ENCODE results near the gene MAGOHB. TPM values are rescaled to one million over a fixed set of nuclear protein-coding genes. Genes with fewer than 3 reads are reported as not detected.
"Not testable (repeated sequence)": the region's sequence is repeated elsewhere in the genome, so short reads cannot be mapped to it uniquely, and the experiment has no call there.

The MAGOHB gene
- polyA plus RNA-seq, 1 of the 3 experiments (the other 2 are of a cell fraction), result 15.7 TPM

DNA sequence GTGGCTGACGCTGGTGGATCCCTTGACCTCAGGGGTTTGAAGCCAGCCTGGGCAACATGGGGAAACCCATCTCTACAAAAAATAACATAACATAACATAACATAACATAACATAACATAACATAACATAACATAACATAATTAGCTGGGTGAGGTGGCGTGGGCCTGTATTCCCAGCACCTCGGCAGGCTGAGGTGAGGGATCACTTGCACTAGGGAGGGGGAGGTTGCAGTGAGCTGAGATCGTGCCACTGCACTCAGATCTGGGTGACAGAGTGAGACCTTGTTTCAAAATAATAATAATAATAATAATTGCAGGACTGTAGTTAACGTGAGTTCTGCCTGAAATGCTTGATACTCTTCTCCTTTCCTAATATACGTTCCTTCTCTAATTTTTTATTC is 1.3 kb downstream of the MAGOHB start:
- 87% methylated on average over 6 of the region's 6 CpGs for WGBS (ENCODE audit: low lambda C conversion rate)
- no peaks in the 10 kb centered on the region for H3K9me2 ChIP-seq
- peaks cover 27% of the 10 kb centered on the region for H3K79me2 ChIP-seq (ENCODE audit: insufficient read depth)
- TF ChIP-seq ELF1 (IDR thresholded peaks at IDR 0.05), result no peak
- TF ChIP-seq, protein P1, sequence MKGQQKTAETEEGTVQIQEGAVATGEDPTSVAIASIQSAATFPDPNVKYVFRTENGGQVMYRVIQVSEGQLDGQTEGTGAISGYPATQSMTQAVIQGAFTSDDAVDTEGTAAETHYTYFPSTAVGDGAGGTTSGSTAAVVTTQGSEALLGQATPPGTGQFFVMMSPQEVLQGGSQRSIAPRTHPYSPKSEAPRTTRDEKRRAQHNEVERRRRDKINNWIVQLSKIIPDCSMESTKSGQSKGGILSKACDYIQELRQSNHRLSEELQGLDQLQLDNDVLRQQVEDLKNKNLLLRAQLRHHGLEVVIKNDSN (IDR thresholded peaks at IDR 0.05; ENCODE audit: borderline replicate concordance, low read depth), result no peak
- no peak for TF ChIP-seq RFX5 (IDR thresholded peaks at IDR 0.05; ENCODE audit: low read length)
- TF ChIP-seq, protein P2, sequence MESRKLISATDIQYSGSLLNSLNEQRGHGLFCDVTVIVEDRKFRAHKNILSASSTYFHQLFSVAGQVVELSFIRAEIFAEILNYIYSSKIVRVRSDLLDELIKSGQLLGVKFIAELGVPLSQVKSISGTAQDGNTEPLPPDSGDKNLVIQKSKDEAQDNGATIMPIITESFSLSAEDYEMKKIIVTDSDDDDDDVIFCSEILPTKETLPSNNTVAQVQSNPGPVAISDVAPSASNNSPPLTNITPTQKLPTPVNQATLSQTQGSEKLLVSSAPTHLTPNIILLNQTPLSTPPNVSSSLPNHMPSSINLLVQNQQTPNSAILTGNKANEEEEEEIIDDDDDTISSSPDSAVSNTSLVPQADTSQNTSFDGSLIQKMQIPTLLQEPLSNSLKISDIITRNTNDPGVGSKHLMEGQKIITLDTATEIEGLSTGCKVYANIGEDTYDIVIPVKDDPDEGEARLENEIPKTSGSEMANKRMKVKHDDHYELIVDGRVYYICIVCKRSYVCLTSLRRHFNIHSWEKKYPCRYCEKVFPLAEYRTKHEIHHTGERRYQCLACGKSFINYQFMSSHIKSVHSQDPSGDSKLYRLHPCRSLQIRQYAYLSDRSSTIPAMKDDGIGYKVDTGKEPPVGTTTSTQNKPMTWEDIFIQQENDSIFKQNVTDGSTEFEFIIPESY (IDR thresholded peaks at IDR 0.05; ENCODE audit: borderline replicate concordance, low read depth), result no peak
- no peak for TF ChIP-seq SMC3 (IDR thresholded peaks at IDR 0.05; ENCODE audit: low read depth, low read length)
- TF ChIP-seq, protein P3, sequence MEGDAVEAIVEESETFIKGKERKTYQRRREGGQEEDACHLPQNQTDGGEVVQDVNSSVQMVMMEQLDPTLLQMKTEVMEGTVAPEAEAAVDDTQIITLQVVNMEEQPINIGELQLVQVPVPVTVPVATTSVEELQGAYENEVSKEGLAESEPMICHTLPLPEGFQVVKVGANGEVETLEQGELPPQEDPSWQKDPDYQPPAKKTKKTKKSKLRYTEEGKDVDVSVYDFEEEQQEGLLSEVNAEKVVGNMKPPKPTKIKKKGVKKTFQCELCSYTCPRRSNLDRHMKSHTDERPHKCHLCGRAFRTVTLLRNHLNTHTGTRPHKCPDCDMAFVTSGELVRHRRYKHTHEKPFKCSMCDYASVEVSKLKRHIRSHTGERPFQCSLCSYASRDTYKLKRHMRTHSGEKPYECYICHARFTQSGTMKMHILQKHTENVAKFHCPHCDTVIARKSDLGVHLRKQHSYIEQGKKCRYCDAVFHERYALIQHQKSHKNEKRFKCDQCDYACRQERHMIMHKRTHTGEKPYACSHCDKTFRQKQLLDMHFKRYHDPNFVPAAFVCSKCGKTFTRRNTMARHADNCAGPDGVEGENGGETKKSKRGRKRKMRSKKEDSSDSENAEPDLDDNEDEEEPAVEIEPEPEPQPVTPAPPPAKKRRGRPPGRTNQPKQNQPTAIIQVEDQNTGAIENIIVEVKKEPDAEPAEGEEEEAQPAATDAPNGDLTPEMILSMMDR (IDR thresholded peaks at IDR 0.05), result no peak
- no peak for TF ChIP-seq FOXJ3 (CRISPR knock-in tag; IDR thresholded peaks at IDR 0.05)
- TF ChIP-seq FOXM1 (IDR thresholded peaks at IDR 0.05; ENCODE audit: low read depth), result no peak
- no peak for TF ChIP-seq JUND (IDR thresholded peaks at IDR 0.05)
- no peak for TF ChIP-seq MXI1 (IDR thresholded peaks at IDR 0.05; ENCODE audit: low read depth, low read length)
- no peak for TF ChIP-seq EZH2phosphoT487 (IDR thresholded peaks at IDR 0.05; ENCODE audit: borderline replicate concordance, low read depth)
- no peaks in the 10 kb centered on the region for H3K9me3 ChIP-seq
- H4K20me1 ChIP-seq (ENCODE audit: insufficient read depth), result no peaks in the 10 kb centered on the region
- POLR2A ChIA-PET, result no interaction called here
- peaks cover 3% of the 10 kb centered on the region for H3F3A ChIP-seq (replicated peaks; ENCODE audit: insufficient read depth)
- H3K27me3 ChIP-seq (ENCODE audit: insufficient read depth), result no peaks in the 10 kb centered on the region
- no peak overlapping the region for H2AFZ ChIP-seq (ENCODE audit: low read depth)
- peak overlapping the region; percentile 89 to 95; a peak in 3 of 4 replicates for H3K4me3 ChIP-seq (ENCODE audit: low read depth in 2 of 2, low read length in 1 of 2)
- peak overlapping the region; percentile 91 for H3K4me2 ChIP-seq
- no peak for DNase-seq
- CTCF ChIA-PET, result no interaction called here
- H3K4me1 ChIP-seq (ENCODE audit: control insufficient read depth in 1 of 2, insufficient read depth in 2 of 2, low read depth in 1 of 2, low read length in 1 of 2), result peaks cover 6 to 10% of the 10 kb centered on the region in 2 experiments; a peak in 3 of 4 replicates
- peak overlapping the region; percentile 95; the same call in 1 of the 2 replicates for H3K9ac ChIP-seq
- no peak overlapping the region for H3K27ac ChIP-seq (ENCODE audit: low read depth in 2 of 2, low read length in 1 of 2)
- peaks cover 36% of the 10 kb centered on the region in 2 experiments for H3K36me3 ChIP-seq (replicated peaks in 1 of 2; ENCODE audit: control insufficient read depth in 1 of 2, insufficient read depth in 2 of 2, low read length in 1 of 2)

DNA sequence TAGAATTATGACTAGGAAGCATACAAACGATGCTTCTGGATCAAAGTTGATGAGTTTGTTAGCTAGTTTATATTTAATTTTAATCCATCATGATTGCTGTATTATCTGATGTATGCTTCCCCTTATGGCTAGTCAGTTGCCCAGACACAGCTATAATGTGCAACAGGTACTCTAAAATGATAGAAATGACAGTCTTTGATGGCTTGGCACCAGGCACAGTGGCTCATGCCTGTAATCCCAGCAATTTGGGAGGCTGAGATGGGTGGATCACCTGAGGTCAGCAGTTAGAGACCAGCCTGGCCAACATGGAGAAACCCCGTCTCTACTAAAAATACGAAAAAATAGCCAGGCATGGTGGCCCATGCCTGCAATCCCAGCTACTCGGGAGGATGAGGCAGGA is 2.2 kb downstream of the MAGOHB start:
- DNase-seq; H3K4me3 ChIP-seq (ENCODE audit: low read depth in 2 of 2, low read length in 1 of 2); H2AFZ ChIP-seq (ENCODE audit: low read depth); H3K9me3 ChIP-seq; H3K4me2 ChIP-seq; H3K27me3 ChIP-seq (ENCODE audit: insufficient read depth); H4K20me1 ChIP-seq (ENCODE audit: insufficient read depth); H3K9me2 ChIP-seq; POLR2A ChIA-PET; H3K9ac ChIP-seq; H3F3A ChIP-seq (replicated peaks; ENCODE audit: insufficient read depth); H3K27ac ChIP-seq (ENCODE audit: low read depth in 2 of 2, low read length in 1 of 2): not testable (repeated sequence)
- Histone ChIP-seq H3K4me1 (ENCODE audit: control insufficient read depth in 1 of 2, insufficient read depth in 2 of 2, low read depth in 1 of 2, low read length in 1 of 2) (peaks cover 6 to 10% of the 10 kb centered on the region in 2 experiments; a peak in 3 of 4 replicates), H3K36me3 (replicated peaks in 1 of 2; ENCODE audit: control insufficient read depth in 1 of 2, insufficient read depth in 2 of 2, low read length in 1 of 2) (peaks cover 44% of the 10 kb centered on the region in 2 experiments), H3K79me2 (ENCODE audit: insufficient read depth) (peaks cover 27% of the 10 kb centered on the region)
- WGBS (ENCODE audit: low lambda C conversion rate), result 81% methylated on average over 4 of the region's 4 CpGs
- CTCF ChIA-PET, result interaction anchor here (1.2 kb wide), 1 partner anchor 375 kb away, joined by 4 read pairs; no protein-coding TSS in a partner anchor

Measured in SK-N-SH (cell line).